IMR-90 (cell line): ENCODE results near the gene TRIAP1. TPM values are rescaled to one million over a fixed set of nuclear protein-coding genes. Genes with fewer than 3 reads are reported as not detected.
A peak's percentile ranks its signal among the peaks of the same experiment; 100 is the strongest.

Source experiments
- ATAC-seq: fragments of 200-7000 bp; cut with Tn5 transposase; 2 replicates; pipeline ENCODE4 v1.9.1; 2020; ENCODE audit warnings: low read depth, mild to moderate bottlenecking, moderate library complexity
- BruUV-seq: library from RNA; stranded (reverse); fragments of 400-500 nt; replicated peaks from 2 replicates; lab custom pipeline; 2021; lab: Mats Ljungman, UMichigan
- CTCF ChIA-PET: fragments of 300-600 bp; formaldehyde crosslinking; extraction: SDS; loops from one replicate; lab custom pipeline; 2021; ENCODE audit warnings: antibody characterized with exemption; lab: Yijun Ruan, JAX
- POLR2A ChIA-PET: fragments of 300-600 bp; sonication (Branson Sonifier 250); formaldehyde crosslinking; loops from one replicate; lab custom pipeline; 2022; ENCODE audit warnings: antibody characterized with exemption; ENCODE audit not compliant: unreplicated experiment; lab: Charles Lee
- DNase-seq: peaks from one replicate; pipeline ENCODE4 v3.0.0; 2013
- H2AFZ ChIP-seq: replicated peaks from 2 replicates; pipeline ENCODE3; 2013; ENCODE audit warnings: low read length, mild to moderate bottlenecking; ENCODE audit not compliant: poor library complexity
- H2AK5ac ChIP-seq: 2 replicates; pipeline ENCODE4 v1.6.1; 2013; ENCODE audit warnings: low read depth, low read length, inconsistent platforms
- H2AK9ac ChIP-seq: replicated peaks from 2 replicates; pipeline ENCODE3; 2013; ENCODE audit warnings: mild to moderate bottlenecking, low read depth, low read length, moderate library complexity; ENCODE audit not compliant: poor library complexity
- H2BK120ac ChIP-seq: 2 replicates; pipeline ENCODE4 v1.6.1; 2013; ENCODE audit warnings: low read depth, low read length, inconsistent platforms
- H2BK15ac ChIP-seq: 3 replicates; pipeline ENCODE4 v1.6.1; 2013; ENCODE audit warnings: low read depth, low read length, inconsistent platforms
- H2BK20ac ChIP-seq: 2 replicates; pipeline ENCODE4 v1.6.1; 2013; ENCODE audit warnings: low read depth, mild to moderate bottlenecking, inconsistent platforms, low read length, moderate library complexity
- H2BK5ac ChIP-seq: 2 replicates; pipeline ENCODE4 v1.6.1; 2013; ENCODE audit warnings: mild to moderate bottlenecking, low read depth, low read length, inconsistent platforms; ENCODE audit not compliant: poor library complexity, severe bottlenecking
- H3K14ac ChIP-seq: replicated peaks from 2 replicates; pipeline ENCODE4 v1.6.1; 2013; ENCODE audit warnings: low read depth, low read length, inconsistent platforms
- H3K18ac ChIP-seq: 2 replicates; pipeline ENCODE4 v1.6.1; 2013; ENCODE audit warnings: low read depth, low read length, control low read depth
- H3K23ac ChIP-seq: 2 replicates; pipeline ENCODE4 v1.6.1; 2013; ENCODE audit warnings: low read depth, low read length, inconsistent platforms
- H3K27ac ChIP-seq: 2 replicates; pipeline ENCODE4 v1.5.1; 2013; ENCODE audit warnings: mild to moderate bottlenecking, control low read depth, low read length; ENCODE audit not compliant: insufficient read depth
- H3K27me3 ChIP-seq: 2 replicates; pipeline ENCODE4 v1.6.1; 2013; ENCODE audit warnings: low read length; ENCODE audit not compliant: control insufficient read depth, insufficient read depth
- H3K36me3 ChIP-seq: 2 replicates; pipeline ENCODE4 v1.6.1; 2013; ENCODE audit warnings: low read length, mixed read lengths; ENCODE audit not compliant: control insufficient read depth, insufficient read depth
- H3K4ac ChIP-seq: 2 replicates; pipeline ENCODE4 v1.6.1; 2013; ENCODE audit warnings: low read depth, low read length, inconsistent platforms
- H3K4me1 ChIP-seq: 2 replicates; pipeline ENCODE4 v1.6.1; 2013; ENCODE audit warnings: low read length, mixed read lengths; ENCODE audit not compliant: control insufficient read depth, insufficient read depth
- H3K4me2 ChIP-seq: 2 replicates; pipeline ENCODE4 v1.6.1; 2013; ENCODE audit warnings: low read depth, mild to moderate bottlenecking, control low read depth, low read length, moderate library complexity
- H3K4me3 ChIP-seq: 2 replicates; pipeline ENCODE4 v1.5.1; 2013; ENCODE audit warnings: low read depth, mild to moderate bottlenecking, control low read depth, low read length, moderate library complexity; ENCODE audit not compliant: insufficient read depth
- H3K56ac ChIP-seq: 2 replicates; pipeline ENCODE4 v1.6.1; 2013; ENCODE audit warnings: low read length, inconsistent platforms; ENCODE audit not compliant: insufficient read depth; ENCODE audit errors: extremely low read depth
- H3K79me1 ChIP-seq, 2 experiments: 2 replicates each; pipeline ENCODE4 v1.6.1; 2013; ENCODE audit warnings: low read length in 2 of 2, inconsistent platforms in 1 of 2, low read depth in 1 of 2
- H3K9ac ChIP-seq: 2 replicates; pipeline ENCODE4 v1.6.1; 2013; ENCODE audit warnings: low read depth, low read length, control low read depth
- H3K9me1 ChIP-seq: 2 replicates; pipeline ENCODE4 v1.6.1; 2013; ENCODE audit warnings: low read length, inconsistent platforms; ENCODE audit not compliant: insufficient read depth
- H3K9me3 ChIP-seq: 2 replicates; pipeline ENCODE4 v1.6.1; 2013; ENCODE audit warnings: low read length; ENCODE audit not compliant: control insufficient read depth, insufficient read depth
- H4K20me1 ChIP-seq: 2 replicates; pipeline ENCODE4 v1.6.1; 2013; ENCODE audit warnings: low read length, inconsistent platforms; ENCODE audit not compliant: insufficient read depth
- H4K5ac ChIP-seq: 2 replicates; pipeline ENCODE4 v1.6.1; 2013; ENCODE audit warnings: mild to moderate bottlenecking, low read depth, low read length, control low read depth
- H4K8ac ChIP-seq, 2 experiments: 2 replicates each; pipeline ENCODE4 v1.6.1; 2013; ENCODE audit warnings: low read depth in 2 of 2, low read length in 2 of 2, control low read depth in 1 of 2, inconsistent platforms in 1 of 2
- H4K91ac ChIP-seq: 2 replicates; pipeline ENCODE4 v1.6.1; 2013; ENCODE audit warnings: low read depth, low read length, inconsistent platforms; ENCODE audit not compliant: insufficient read depth
- BHLHE40 ChIP-seq: fragments of 150-350 bp; IDR thresholded peaks from 2 replicates; pipeline ENCODE4 v1.6.1; 2016; ENCODE audit warnings: mild to moderate bottlenecking, low read depth, low read length
- CEBPB ChIP-seq: IDR thresholded peaks from 2 replicates; pipeline ENCODE4 v1.6.1; 2012; ENCODE audit warnings: low read depth, low read length, improper control_type of control experiment
- CTCF ChIP-seq: conservative IDR thresholded peaks from 2 replicates; pipeline ENCODE4 v1.5.1; 2012; ENCODE audit warnings: mild to moderate bottlenecking, low read depth, low read length, improper control_type of control experiment
- ELK1 ChIP-seq: fragments of 150-350 bp; IDR thresholded peaks from 2 replicates; pipeline ENCODE4 v1.6.1; 2016; ENCODE audit warnings: low read depth, mild to moderate bottlenecking, low read length, moderate library complexity, borderline replicate concordance
- FOS ChIP-seq: fragments of 150-350 bp; IDR thresholded peaks from 2 replicates; pipeline ENCODE4 v1.6.1; 2016; ENCODE audit warnings: low read depth, low read length
- MAZ ChIP-seq: IDR thresholded peaks from 2 replicates; pipeline ENCODE4 v1.6.1; 2012; ENCODE audit warnings: low read depth, mild to moderate bottlenecking, low read length, improper control_type of control experiment, moderate library complexity, borderline replicate concordance
- MXI1 ChIP-seq: IDR thresholded peaks from 2 replicates; pipeline ENCODE4 v1.6.1; 2012; ENCODE audit warnings: low read depth, mild to moderate bottlenecking, low read length, moderate library complexity, borderline replicate concordance
- NFE2L2 ChIP-seq: fragments of 150-350 bp; IDR thresholded peaks from 2 replicates; pipeline ENCODE4 v1.6.1; 2016; ENCODE audit warnings: low read depth, mild to moderate bottlenecking, low read length
- RAD21 ChIP-seq: IDR thresholded peaks from 2 replicates; pipeline ENCODE4 v1.6.1; 2012; ENCODE audit warnings: low read length, improper control_type of control experiment
- RCOR1 ChIP-seq: IDR thresholded peaks from 2 replicates; pipeline ENCODE4 v1.6.1; 2012; ENCODE audit warnings: mild to moderate bottlenecking, low read length, improper control_type of control experiment; ENCODE audit not compliant: insufficient replicate concordance
- RFX5 ChIP-seq: IDR thresholded peaks from 2 replicates; pipeline ENCODE4 v1.8.0; 2012; ENCODE audit warnings: low read depth, mild to moderate bottlenecking, low read length, moderate library complexity
- USF2 ChIP-seq: fragments of 150-350 bp; IDR thresholded peaks from 2 replicates; pipeline ENCODE4 v1.6.1; 2017; ENCODE audit warnings: mild to moderate bottlenecking, antibody characterized with exemption, low read length, low read depth
- WGBS, 2 experiments: methylation state at CpG; one replicate each; pipeline versions ENCODE4 v1.1.5 to v1.1.7; 2013; ENCODE audit warnings: missing lambda C conversion rate in 2 of 2; ENCODE audit not compliant: insufficient read length in 1 of 2; ENCODE audit errors: extremely low coverage in 2 of 2; 5-methylcytosine and 5-hydroxymethylcytosine counted together
- dilution Hi-C: fragments of 300-500 bp; cut with HindIII; formaldehyde crosslinking; loops from one replicate; pipeline ENCODE4 v1.14.3; 2018; ENCODE audit warnings: low sequenced_read_pairs; ENCODE audit not compliant: unreplicated experiment
- in situ Hi-C: fragments of 300-500 bp; cut with MboI; formaldehyde crosslinking; loops from 3 replicates; pipeline ENCODE4 v1.14.3; 2019; ENCODE audit warnings: low sequenced_read_pairs, inconsistent platforms, mixed read lengths
- intact Hi-C: fragments of 100-400 bp; cut with micrococcal nuclease; formaldehyde crosslinking; loops from 2 replicates; pipeline ENCODE4 v1.10.0; 2022
- polyA plus RNA-seq, 3 experiments: library from polyadenylated mRNA; depleted of rRNA; stranded (reverse); fragments of >200 nt; gene quantifications; 2 replicates each; pipeline ENCODE4 v1.2.3, GENCODE V29; 2012; ENCODE audit warnings: low replicate concordance in 1 of 3
- total RNA-seq: library from RNA; depleted of rRNA; stranded (reverse); fragments of >200 nt; gene quantifications from 2 replicates; pipeline ENCODE4 v1.2.3, GENCODE V29; 2012

The TRIAP1 gene
- total and polyA plus RNA-seq, 2 of the 4 experiments (the other 2 are of a cell fraction), result 19.2 to 32.3 TPM

- H3K9ac ChIP-seq, result peak overlapping the region; percentile 44
- in situ Hi-C loops (no loop called here), dilution Hi-C loops (no loop called here), intact Hi-C loops (loop anchor here (2.0 kb wide), 1 partner anchor 20 kb away; no protein-coding TSS in a partner anchor)
- ATAC-seq, result peak; percentile 1; the same call in 1 of the 2 replicates
- no peak overlapping the region for H2BK120ac ChIP-seq
- H2BK20ac ChIP-seq, result no peak overlapping the region
- H3K4me3 ChIP-seq, result peak overlapping the region; percentile 76
- peaks cover 10 to 40% of the 10 kb centered on the region in 2 experiments for H3K79me1 ChIP-seq
- ChIA-PET CTCF (no interaction called here), POLR2A (interaction anchor here (0.6 to 0.8 kb wide), 2 partner anchors 8 to 294 kb away, joined by 3 to 4 read pairs; no protein-coding TSS in a partner anchor)
- H3K27me3 ChIP-seq, result no peaks in the 10 kb centered on the region
- peak overlapping the region; percentile 95 for H3K4me2 ChIP-seq
- H4K5ac ChIP-seq, result peak overlapping the region; percentile 16; the same call in 1 of the 2 replicates
- H2AK5ac ChIP-seq, result no peak overlapping the region
- no peak overlapping the region for H3K56ac ChIP-seq
- H3K14ac ChIP-seq, result peak overlapping the region; percentile 12
- no peak overlapping the region for H4K91ac ChIP-seq
- H3K9me3 ChIP-seq, result no peaks in the 10 kb centered on the region
- H3K27ac ChIP-seq, result peak overlapping the region; percentile 21
- no peak for DNase-seq
- H3K4me1 ChIP-seq, result peaks cover 1% of the 10 kb centered on the region
- H3K4ac ChIP-seq, result peak overlapping the region; percentile 35
- H3K9me1 ChIP-seq, result peaks cover 6% of the 10 kb centered on the region; the same call in 1 of the 2 replicates
- H2AFZ ChIP-seq, result peak overlapping the region; percentile 90
- peak overlapping the region; percentile 75 for H2AK9ac ChIP-seq
- TF ChIP-seq ELK1, result no peak
- no peak for TF ChIP-seq NFE2L2
- no peak for TF ChIP-seq MXI1
- no peak for TF ChIP-seq RFX5
- TF ChIP-seq BHLHE40, result no peak
- no peak for TF ChIP-seq USF2
- TF ChIP-seq CEBPB, result no peak
- no peak for TF ChIP-seq FOS
- no peak for TF ChIP-seq RAD21
- no peak for TF ChIP-seq RCOR1
- no peak for TF ChIP-seq CTCF
- TF ChIP-seq MAZ, result no peak
- H2BK5ac ChIP-seq, result no peak overlapping the region
- peaks cover 27% of the 10 kb centered on the region for H4K20me1 ChIP-seq
- H4K8ac ChIP-seq, result peak overlapping the region; percentile 10 to 39; a peak in 1 of 4 replicates
- H3K23ac ChIP-seq, result peak overlapping the region; percentile 50; the same call in 1 of the 2 replicates
- H3K18ac ChIP-seq, result peak overlapping the region; percentile 22; the same call in 1 of the 2 replicates
- no peak overlapping the region for H2BK15ac ChIP-seq
- BruUV-seq, result no TSS peak
- WGBS, 2 experiments, result 27% methylated on average over 4 of the region's 17 CpGs; no CpG with 5 or more reads in 1 of the 2 experiments
- H3K36me3 ChIP-seq, result peaks cover 15% of the 10 kb centered on the region
Measured at GRCh38 chr12:120495186-120495730, 49.1 kb upstream of the TRIAP1 start.
